Smooth muscle cell of the pulmonary artery (primary cell): ENCODE measurements around the gene PLEKHH1. TPM values are rescaled to one million over a fixed set of nuclear protein-coding genes. Genes with fewer than 3 reads are reported as not detected.

Experiments
- total RNA-seq: library from RNA; depleted of rRNA; stranded (reverse); fragments of >200 nt; gene quantifications from 2 replicates; pipeline ENCODE4 v1.2.3, GENCODE V29; 2014

The PLEKHH1 gene
- 0.20 and 0.36 TPM in 2 replicates for total RNA-seq

GRCh38 chr14:67532998-67533753, at the start of gene PLEKHH1:
PLEKHH1 (plus strand) TSS chr14:67533290; CDS start chr14:67541868, 8,578 bp downstream.

GRCh38 chr14:67487937-67488893, 44.9 kb upstream of the PLEKHH1 start, which contains the start of gene TMEM229B:
TMEM229B (minus strand) TSS chr14:67488721; CDS start chr14:67473923, 14,798 bp downstream.

GRCh38 chr14:67599698-67600561, 66.8 kb downstream of the PLEKHH1 start, which contains the start of gene PIGH:
PIGH (minus strand) TSS chr14:67600268; CDS start chr14:67600203, 65 bp downstream.

GRCh38 chr14:67619446-67620216, 86.5 kb downstream of the PLEKHH1 start, which contains the start of gene ARG2:
ARG2 (plus strand) TSS chr14:67619920; CDS start chr14:67619978, 58 bp downstream.

Other genes with a start within 250 kb of the PLEKHH1 start
- 91.8 and 107 TPM in 2 replicates for gene ATP6V1D, start 173.5 kb upstream of the PLEKHH1 start, total RNA-seq
- gene EIF2S1, start 173.0 kb upstream of the PLEKHH1 start, total RNA-seq, result 127 and 139 TPM in 2 replicates
- gene PLEK2, start 121.1 kb upstream of the PLEKHH1 start, total RNA-seq, result 0.98 and 3.6 TPM in 2 replicates
- 2.5 and 2.7 TPM in 2 replicates for gene TMEM229B, start 44.6 kb upstream of the PLEKHH1 start, total RNA-seq
- gene PIGH, start 67.0 kb downstream of the PLEKHH1 start, total RNA-seq, result 15.8 and 16.2 TPM in 2 replicates
- 3.8 and 4.1 TPM in 2 replicates for gene ARG2, start 86.6 kb downstream of the PLEKHH1 start, total RNA-seq
- 80.2 and 83.6 TPM in 2 replicates for gene VTI1B, start 141.3 kb downstream of the PLEKHH1 start, total RNA-seq
- 100 and 113 TPM in 2 replicates for gene RDH11, start 162.5 kb downstream of the PLEKHH1 start, total RNA-seq
- gene RDH12, start 168.6 kb downstream of the PLEKHH1 start, total RNA-seq, result not detected in 2 replicates